Measurements from ENCODE around the gene MAD1L1.

Gene MAD1L1

DNA sequence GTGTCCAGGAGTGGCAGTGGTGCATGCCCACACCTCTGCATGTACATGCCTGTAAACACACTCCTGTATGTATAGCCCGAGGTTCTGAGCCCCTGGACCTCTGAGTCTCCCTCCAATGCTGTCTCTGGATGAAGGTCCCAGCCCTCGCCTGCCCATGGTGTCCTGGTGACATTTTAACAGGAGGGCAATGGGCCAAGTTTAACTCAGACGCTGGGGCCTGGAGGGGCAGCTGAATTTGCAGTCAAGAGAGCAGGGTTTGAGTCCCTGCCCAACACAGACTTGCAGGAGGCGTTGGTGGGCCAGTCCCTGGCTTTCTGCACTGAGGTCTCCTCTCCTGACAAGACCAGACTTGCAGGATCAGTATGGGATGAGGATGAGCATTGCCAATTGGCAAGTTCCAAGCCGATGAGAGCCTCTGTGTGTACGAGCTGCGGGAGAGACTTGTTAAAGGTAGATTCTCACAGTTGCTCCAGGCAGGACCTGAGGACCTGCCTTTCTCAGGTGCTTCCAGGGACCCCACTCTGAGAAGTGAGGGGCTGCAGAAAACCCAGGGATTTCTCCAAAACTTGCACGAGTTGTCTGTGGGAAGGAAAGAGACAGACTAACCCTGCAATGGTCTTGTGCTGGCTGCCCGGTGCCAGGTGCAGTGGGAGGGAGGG, 420.8 kb downstream of the MAD1L1 start:
- no peak for DNase-seq (ENCODE audit: low read depth in 3 of 3, low spot score in 1 of 3)

DNA sequence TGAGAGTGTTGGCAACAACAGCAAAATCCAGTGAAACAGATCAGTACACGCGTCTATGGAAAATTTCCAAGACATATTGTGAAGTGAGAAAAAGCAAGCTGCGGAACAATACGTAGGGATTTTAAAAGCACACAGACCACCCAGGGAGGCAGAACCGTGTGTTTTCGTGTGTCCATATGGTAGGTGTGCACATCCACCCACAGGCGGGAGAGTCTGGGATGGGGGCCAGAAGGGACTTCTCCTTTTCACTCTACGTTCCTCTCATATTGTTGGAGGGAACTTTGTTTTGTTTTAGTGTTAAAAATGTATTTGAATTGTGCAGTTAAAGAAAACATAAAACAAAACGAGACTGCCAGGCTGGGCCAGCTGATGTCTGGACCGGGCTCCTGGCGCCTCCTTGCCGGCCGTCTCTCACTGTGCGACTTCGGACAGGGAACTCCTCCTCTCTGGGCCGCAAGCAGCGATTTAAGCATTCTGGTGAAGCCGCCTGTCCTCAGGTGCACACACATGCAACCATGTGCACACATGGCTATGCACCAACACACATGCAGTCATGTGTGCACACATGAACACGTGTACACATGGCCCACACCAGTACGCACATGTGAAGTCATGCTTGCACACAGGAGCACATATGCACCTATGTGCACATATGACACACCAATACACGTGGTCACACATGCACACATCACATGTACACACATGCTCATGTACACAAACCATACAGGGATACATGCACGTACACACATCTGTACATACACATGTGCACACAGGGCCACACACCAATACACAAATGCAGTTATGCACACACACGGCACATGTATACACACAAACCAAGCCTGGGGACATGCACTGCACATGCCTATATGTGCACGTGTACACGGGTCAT, 421.5 kb downstream of the MAD1L1 start:
- no peak for DNase-seq (ENCODE audit: low read depth in 3 of 3, low spot score in 1 of 3)

DNA sequence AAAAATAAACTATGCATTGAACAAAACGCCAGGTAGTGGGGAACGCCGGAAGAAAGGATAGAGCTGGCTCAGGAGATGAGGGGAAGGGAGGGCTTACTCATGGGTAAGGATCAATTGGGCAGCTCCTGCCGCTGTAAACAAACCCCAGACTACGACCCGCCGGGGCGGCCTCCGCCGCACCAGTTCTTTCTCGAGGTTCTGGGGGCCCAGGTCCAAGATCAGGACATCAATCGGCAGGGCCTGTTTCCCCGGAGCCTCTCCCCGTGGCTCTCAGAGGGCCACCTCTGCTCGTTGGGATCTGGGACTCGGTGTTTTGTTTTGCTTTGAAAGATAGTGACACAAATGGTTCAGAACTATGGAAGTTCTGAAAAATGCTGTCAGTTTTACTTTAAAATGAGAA, 422.2 kb downstream of the MAD1L1 start:
- no peak for DNase-seq (ENCODE audit: low read depth in 3 of 3, low spot score in 1 of 3)

DNA sequence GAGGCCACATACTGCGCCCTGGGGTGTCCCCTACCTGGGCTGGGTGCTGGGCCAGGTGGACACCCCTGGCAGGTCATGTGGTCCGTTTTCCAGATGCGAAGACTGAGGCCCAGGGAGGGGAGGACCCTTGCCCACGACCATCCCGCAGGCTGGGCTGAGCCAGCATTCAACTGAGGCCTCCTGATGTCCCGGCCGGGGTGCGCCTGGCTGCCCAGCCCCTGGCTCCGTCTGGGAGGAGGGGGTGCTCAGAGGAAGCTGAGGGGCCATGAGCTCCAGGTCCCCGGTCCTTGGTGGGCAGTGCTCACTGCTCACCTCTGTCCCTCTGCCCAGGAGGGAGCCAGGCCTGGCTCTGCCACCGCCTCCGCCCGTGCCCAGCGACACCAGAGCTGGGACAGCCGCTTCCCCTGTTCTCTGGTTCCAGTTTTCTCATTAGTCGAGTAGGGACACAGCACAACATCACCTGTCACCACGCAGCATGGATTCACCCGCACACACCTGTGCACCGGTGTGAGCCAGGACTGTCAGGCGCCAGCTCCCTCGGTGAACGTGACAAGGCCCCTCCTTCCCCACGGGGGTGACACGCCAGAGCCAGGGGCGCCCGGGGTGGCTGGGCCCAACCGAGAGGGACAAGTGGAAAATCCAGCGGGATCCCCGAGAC, 423.0 kb downstream of the MAD1L1 start:
- DNase-seq (ENCODE audit: low read depth in 3 of 3, low spot score in 1 of 3), result no peak

DNA sequence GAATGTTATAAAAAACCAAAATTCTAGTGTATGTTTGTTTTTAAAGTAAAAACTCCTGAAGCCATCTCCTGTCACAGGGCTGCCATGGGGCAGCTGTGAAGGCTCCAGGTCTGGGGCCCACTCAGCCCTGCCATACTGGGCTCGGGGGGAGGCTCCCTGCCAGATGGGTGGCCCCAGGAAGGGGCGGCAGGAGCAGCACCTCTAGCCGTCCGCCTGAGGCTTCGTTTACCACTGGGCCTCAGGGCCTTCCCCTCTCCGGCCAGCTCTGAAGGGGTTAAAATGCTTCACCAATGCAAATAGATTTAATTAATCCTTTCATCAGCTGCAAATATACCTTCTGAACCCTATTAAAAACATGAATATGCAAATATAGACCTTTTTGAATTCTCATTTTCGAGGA, 423.7 kb downstream of the MAD1L1 start:
- DNase-seq (ENCODE audit: low read depth in 3 of 3, low spot score in 1 of 3), result no peak

DNA sequence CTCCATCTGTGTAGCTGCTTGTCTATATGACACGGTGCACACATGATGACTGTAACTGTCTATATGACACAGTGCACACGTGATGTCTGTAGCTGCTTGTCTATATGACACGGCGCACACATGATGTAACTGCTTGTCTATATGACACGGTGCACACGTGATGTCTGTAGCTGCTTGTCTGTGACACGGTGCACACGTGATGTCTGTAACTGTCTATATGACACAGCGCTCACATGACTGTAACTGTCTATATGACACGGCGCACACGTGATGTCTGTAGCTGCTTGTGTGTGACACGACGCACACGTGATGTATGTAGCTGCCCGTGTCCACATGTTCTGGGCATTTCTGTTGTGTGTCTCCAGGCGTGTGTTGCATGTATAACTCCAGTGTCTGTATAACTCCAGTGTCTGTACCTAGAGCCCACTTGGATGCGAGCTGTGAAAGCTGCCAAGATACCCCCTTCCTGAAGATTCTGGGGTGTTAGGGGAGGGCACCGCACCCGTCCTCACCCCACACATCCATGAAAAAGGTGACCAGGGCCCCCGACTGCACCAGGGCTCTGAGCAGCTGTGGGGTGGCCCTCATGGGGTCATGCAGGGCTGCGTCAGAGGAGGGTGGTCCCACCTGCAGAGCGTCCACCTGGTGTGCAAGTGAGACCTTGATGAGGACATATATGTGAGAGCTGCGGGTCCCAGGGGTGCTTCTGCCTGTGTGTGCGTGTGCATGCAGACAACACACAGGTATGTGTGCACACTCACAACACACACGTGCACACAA, 424.7 kb downstream of the MAD1L1 start:
- DNase-seq (ENCODE audit: low read depth in 3 of 3, low spot score in 1 of 3), result no peak

DNA sequence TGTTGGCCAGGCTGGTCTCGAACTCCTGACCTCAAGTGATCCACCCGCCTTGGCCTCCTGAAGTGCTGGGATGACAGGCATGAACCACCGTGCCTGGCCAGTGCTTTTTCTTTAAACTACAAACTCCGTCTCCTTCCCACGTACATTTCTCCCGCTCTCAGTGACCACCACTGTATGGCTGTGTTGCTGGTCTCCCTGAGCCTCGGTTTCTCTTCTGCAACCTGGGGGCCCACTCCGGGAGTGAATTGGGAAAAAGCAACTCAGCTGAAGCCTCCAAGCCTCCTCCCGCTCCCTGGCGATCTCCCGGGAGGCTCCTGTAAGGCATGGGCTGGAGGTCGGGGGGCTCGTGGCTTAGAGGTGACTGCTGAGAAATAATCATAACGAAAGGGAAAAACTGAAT, 426.4 kb downstream of the MAD1L1 start:
- no peak for DNase-seq (ENCODE audit: low read depth in 3 of 3, low spot score in 1 of 3)

DNA sequence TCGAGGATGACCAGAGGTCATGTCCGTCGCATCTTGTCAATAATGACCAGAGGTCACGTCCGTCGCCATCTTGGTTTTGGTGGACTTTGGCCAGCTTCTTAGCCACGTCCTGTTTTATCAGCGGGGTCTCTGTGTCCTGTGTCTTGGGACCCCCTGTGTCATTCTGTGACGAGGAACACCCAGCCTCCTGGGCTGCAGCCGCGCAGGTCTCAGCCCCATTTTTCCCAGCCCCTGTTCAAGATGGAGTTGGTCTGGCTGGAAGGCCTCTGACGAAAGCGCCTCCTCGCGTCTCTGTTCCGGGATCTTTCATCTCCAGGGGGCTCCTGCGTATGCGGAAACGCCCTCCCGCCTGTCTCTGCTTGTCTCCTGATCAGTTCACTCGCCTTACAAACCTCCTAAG, 428.4 kb downstream of the MAD1L1 start:
- no peak for DNase-seq (ENCODE audit: low read depth in 3 of 3, low spot score in 1 of 3)

DNA sequence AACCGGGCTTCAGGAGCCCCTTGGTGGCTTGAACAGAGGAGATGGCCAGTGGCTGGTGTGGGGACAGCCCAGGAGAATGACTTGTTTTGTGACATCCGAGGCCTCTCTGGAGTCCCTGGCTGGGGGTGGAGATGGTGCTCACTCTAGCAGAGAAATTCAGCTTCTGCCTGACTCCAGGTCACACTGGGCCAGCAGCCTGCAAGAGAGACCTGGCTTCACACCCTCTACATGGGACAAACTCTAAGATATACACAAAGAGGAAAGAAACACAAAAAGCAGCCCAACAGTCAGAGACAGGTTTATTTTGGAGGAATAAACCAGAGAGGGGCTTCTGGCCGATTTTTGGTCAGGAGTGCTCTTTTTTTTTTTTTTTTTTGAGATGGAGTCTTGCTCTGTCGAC, 429.8 kb downstream of the MAD1L1 start:
- no peak for DNase-seq (ENCODE audit: low read depth in 3 of 3, low spot score in 1 of 3)

DNA sequence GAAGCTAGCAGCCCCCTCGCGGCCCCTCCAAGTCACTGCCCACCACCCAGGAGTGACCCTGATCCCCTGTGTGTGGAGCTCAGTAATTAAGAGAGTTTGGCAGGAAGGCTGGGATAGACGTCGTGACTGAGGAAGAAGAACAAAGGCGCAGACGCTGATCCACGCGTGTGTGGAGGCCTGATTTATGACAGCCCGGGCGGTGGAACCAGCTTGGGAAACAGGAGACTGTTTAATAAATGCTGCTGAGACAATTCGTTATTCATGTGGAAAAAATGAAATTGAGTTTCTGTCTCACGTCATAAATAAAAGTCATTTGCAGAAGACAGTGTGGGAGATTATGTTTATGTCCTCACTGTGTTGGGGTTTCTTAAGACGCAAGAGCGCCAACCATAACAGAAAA, 431.8 kb downstream of the MAD1L1 start:
- no peak for DNase-seq (ENCODE audit: low read depth in 3 of 3, low spot score in 1 of 3)

DNA sequence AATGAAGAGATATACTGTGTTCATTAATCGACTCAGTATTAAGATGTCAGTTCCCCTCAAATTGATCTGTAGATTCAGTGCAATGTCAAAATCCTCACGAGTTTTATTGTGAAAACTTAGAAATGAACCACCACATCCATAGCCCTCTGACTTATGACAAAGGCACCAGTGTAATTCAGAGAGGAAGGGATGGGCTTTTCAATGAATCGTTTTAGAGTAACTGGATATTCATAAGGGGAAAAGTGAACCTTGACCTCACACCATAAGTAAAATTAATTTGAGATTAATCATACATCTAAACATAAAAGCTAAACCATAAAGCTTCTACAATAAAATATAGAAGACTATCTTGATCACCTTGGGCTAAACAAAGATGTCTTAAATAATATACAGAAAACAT, 434.6 kb downstream of the MAD1L1 start:
- DNase-seq (ENCODE audit: low read depth in 3 of 3, low spot score in 1 of 3), result no peak

DNA sequence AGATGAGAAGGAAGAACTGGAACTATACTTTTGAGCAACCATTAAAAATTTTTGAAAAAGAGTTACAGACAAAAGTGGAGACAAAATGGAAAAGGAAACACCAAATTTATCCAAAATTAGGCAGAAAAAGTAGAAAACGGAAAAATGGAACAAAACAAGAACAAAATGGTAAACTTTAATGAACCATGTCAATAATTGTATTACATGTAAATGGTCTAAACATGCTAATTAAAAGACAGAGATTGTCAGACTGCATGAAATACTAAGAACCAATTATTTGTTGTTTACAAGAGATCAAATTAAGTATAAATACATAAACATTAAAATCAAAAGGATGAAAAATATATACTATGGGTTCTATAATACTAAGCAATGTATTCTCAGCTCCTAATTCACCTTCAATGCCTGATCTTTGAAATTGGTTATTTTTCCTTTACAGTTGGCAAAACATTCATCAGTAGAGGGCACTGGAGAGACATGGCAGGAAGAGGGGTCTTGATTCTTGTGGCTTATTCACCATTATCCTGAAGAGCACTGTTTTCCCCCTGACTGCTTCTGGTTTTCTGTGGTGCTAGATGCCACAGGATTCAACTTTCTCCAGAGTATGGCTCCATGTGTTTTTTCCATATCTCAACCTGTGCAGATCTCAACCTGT, 437.7 kb downstream of the MAD1L1 start:
- DNase-seq (ENCODE audit: low read depth in 3 of 3, low spot score in 1 of 3), result no peak

DNA sequence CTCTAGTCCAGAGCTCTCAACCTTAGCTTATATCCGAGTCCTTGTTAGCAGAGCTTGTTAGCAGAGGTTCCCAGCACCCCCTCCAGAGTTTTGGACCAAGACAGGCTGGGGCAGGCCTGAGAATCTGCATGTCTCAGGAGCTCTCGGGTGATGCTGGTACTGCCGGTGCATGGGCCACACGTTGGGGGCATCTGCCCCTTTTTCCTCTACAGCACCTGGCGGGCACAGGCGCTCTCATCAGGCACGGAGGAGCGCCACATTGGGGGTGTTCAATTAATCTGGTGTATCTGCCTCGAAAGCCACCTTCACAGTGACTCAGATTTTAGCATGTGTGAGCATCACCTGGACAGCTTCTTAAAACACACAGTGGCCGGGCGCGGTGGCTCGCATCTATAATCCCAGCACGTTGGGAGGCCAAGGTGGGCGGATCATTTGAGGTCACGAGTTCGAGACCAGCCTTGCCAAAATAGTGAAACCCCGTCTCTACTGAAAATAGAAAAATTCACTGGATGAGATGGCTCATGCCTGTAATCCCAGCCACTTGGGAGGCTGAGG, 445.0 kb downstream of the MAD1L1 start:
- no peak for DNase-seq (ENCODE audit: low read depth in 3 of 3, low spot score in 1 of 3)

DNA sequence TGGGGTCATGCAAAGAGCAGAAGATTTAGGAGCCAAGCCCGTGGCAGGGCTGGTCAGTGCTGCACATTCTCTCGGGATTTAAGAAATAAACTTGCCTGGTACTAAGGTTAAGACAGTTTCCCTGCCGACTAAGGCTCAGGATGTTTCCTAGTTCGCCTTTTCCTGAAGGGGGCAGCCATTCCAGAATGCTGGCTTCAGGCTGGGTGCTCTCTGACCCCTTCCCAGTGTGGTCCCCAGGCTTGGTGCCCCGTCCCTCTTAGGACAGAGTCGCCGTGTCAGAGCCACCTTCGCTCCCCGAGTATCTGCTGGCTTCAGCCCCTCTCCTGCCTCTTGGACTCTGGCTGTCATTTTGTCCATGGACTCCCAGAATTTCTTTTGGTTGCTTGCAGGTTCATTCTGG, 445.5 kb downstream of the MAD1L1 start:
- no peak for DNase-seq (ENCODE audit: low read depth in 3 of 3, low spot score in 1 of 3)

DNA sequence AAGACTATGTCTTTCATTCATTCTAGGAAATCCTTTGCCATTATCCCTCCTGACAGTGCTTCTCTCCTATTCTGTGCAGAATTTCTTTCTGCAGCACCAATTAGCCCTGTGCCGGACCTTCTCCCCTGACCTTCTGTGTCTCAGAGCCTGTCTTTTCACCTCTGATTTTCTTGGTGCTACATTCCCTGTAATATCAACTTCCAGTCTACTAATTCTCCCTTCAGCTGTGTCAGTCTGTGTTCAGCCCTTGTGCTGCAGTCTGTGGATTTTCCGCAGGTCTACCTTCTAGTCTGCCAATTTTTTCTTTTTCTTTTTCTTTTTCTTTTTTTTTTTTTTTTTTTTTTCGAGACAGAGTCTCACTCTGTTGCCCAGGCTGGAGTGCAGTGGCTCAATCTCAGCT, 446.9 kb downstream of the MAD1L1 start:
- no peak for DNase-seq (ENCODE audit: low read depth in 3 of 3, low spot score in 1 of 3)

DNA sequence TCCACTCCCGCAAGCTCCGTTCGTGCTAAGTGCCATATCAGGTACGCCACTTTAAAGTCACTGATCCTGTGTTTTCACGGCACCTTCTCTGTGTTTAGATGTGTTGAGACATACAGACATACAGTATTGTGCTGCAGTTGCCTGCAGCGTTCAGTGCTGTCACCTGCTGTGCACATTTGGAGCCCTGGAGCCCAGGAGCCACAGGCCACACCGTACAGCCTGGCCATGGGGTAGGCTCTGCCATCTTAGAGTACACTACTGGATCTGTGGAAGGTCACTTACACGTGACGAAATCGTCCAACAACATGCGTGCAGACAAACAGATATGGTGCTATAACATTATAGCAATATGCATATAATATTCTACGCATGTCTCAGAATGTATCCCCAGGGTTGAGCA, 451.4 kb downstream of the MAD1L1 start:
- no peak for DNase-seq (ENCODE audit: low read depth in 3 of 3, low spot score in 1 of 3)

DNA sequence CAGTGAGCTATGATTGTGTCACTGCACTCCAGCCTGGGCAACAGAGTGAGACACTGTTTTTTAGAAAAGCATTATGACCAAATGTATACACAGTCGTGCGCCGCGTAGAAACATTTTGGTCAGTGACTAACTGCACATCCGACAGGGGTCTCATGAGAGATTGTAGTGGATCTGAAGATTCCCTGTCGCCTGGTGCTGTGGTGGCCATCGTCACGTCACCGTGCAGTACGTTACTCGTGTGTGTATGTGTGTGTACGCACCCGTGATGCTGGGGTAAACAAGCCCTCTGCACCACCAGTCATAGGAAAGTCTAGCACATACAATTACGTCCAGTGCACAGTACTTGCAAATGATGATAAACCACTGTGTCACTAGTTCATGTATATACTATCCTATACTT, 453.3 kb downstream of the MAD1L1 start:
- no peak for DNase-seq (ENCODE audit: low read depth in 3 of 3, low spot score in 1 of 3)

DNA sequence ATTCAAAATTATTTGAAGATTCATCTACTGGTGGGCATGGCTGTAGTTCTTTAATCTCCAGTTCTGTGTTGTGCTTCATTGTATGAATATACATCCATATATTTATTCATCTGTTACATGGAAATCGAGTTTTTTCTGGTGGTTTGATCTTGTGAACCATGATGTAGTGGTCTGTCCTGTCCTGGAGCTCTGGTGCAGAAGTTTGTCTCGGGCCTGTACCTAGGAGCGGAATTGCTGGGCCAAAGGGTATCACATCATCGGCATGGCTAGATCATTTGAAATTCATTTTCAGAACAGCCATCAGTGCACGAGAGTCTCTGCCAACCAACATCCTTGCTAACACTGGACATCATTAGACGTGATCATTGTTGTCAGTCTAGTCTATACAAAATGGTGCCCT, 455.6 kb downstream of the MAD1L1 start:
- no peak for DNase-seq (ENCODE audit: low read depth in 3 of 3, low spot score in 1 of 3)

DNA sequence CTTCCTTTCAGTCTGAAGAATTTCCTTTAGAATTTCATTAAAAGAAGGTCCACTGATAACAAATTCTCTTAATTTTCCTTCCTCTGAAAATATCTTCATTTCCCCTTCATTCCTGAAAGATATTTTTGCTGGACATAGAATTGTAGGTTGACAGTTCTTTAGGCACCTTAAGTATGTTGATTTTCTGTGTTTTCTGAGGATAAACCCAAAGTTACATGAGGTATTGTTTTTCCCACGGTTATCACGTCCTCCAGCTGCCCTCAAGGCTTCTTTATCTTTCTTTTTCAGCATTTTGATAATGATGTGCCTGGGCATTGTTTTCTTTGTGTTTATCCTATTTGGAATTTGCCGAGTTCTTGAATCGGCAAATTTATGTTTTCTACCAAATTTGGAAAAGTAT, 457.4 kb downstream of the MAD1L1 start:
- no peak for DNase-seq (ENCODE audit: low read depth in 3 of 3, low spot score in 1 of 3)

DNA sequence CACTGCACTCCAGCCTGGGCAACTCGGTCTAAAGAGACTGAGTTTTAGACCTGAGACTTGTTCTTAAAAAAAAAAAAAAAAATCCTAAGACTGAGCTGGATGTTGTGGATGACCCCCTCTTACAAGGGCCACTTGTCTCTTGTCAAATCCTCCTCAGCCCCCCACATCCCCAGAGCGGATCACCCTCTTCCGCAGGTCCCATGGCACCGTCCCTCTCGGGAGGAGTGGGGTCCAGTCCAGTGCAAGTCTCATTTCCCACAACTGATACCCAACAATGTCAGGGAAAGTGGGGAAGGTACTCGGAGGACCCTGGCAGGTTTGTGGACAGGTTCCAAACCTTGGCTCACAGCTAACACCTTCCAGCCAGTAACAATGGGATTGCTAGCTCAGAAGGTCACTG, 462.4 kb downstream of the MAD1L1 start:
- no peak for DNase-seq (ENCODE audit: low read depth in 3 of 3, low spot score in 1 of 3)

Measured in stimulated activated CD4-positive, alpha-beta T cell treated with anti-CD3 and anti-CD28 coated beads, TNF-alpha, amount 100 ng/mL, for 1 hour (primary cell).